ENCODE data around the gene RNF144A.
"Not testable (repeated sequence)": the region's sequence is repeated elsewhere in the genome, so short reads cannot be mapped to it uniquely, and the experiment has no call there.

RNF144A gene

GRCh38 chr2:6933911-6934310 is 16.7 kb downstream of the RNF144A start:
- H3K4me2 ChIP-seq (ENCODE audit: low read depth, low read length, poor library complexity, severe bottlenecking) = no peak overlapping the region
- peaks cover 21% of the 10 kb centered on the region for H3K4me1 ChIP-seq (ENCODE audit: insufficient read depth, low read length, poor library complexity, severe bottlenecking)
- H3K9me2 ChIP-seq (replicated peaks; ENCODE audit: low read depth, low read length) = no peaks in the 10 kb centered on the region
- H2AFZ ChIP-seq (ENCODE audit: low read length) = no peak overlapping the region
- H3K4me3 ChIP-seq (ENCODE audit: low read length, poor library complexity, severe bottlenecking) = no peak overlapping the region
- H3K79me2 ChIP-seq (ENCODE audit: insufficient read depth, low read length) = peaks cover 6% of the 10 kb centered on the region; the same call in 1 of the 2 replicates
- no peak overlapping the region for H3K9ac ChIP-seq (ENCODE audit: low read depth, low read length, poor library complexity, severe bottlenecking)
- TF ChIP-seq CTCF (conservative IDR thresholded peaks at IDR 0.05; ENCODE audit: low read length) (no peak), EZH2phosphoT487 (IDR thresholded peaks at IDR 0.05; ENCODE audit: borderline replicate concordance) (no peak)
- no peaks in the 10 kb centered on the region for H3K36me3 ChIP-seq (ENCODE audit: insufficient read depth, low read length)
- H3K9me3 ChIP-seq (ENCODE audit: insufficient read depth, low read depth, low read length) = no peaks in the 10 kb centered on the region
- H3K27me3 ChIP-seq (ENCODE audit: insufficient read depth, low read length, poor library complexity, severe bottlenecking) = no peaks in the 10 kb centered on the region
- no peaks in the 10 kb centered on the region for H4K20me1 ChIP-seq (ENCODE audit: insufficient read depth, low read length, poor library complexity, severe bottlenecking)
- H3F3A ChIP-seq (ENCODE audit: low read depth) = no peaks in the 10 kb centered on the region

GRCh38 chr2:6934345-6934744 is 17.1 kb downstream of the RNF144A start:
- H4K20me1 ChIP-seq (ENCODE audit: insufficient read depth, low read length, poor library complexity, severe bottlenecking) = no peaks in the 10 kb centered on the region
- H3K4me1 ChIP-seq (ENCODE audit: insufficient read depth, low read length, poor library complexity, severe bottlenecking) = peaks cover 19% of the 10 kb centered on the region
- H3K9me3 ChIP-seq (ENCODE audit: insufficient read depth, low read depth, low read length) = no peaks in the 10 kb centered on the region
- no peaks in the 10 kb centered on the region for H3K9me2 ChIP-seq (replicated peaks; ENCODE audit: low read depth, low read length)
- no peaks in the 10 kb centered on the region for H3K36me3 ChIP-seq (ENCODE audit: insufficient read depth, low read length)
- no peaks in the 10 kb centered on the region for H3K27me3 ChIP-seq (ENCODE audit: insufficient read depth, low read length, poor library complexity, severe bottlenecking)
- H3F3A ChIP-seq (ENCODE audit: low read depth) = no peaks in the 10 kb centered on the region
- TF ChIP-seq EZH2phosphoT487 (IDR thresholded peaks at IDR 0.05; ENCODE audit: borderline replicate concordance) = no peak
- TF ChIP-seq CTCF (conservative IDR thresholded peaks at IDR 0.05; ENCODE audit: low read length) = no peak
- no peak overlapping the region for H2AFZ ChIP-seq (ENCODE audit: low read length)
- H3K9ac ChIP-seq (ENCODE audit: low read depth, low read length, poor library complexity, severe bottlenecking) = no peak overlapping the region
- no peak overlapping the region for H3K4me3 ChIP-seq (ENCODE audit: low read length, poor library complexity, severe bottlenecking)
- no peak overlapping the region for H3K4me2 ChIP-seq (ENCODE audit: low read depth, low read length, poor library complexity, severe bottlenecking)
- peaks cover 6% of the 10 kb centered on the region; the same call in 1 of the 2 replicates for H3K79me2 ChIP-seq (ENCODE audit: insufficient read depth, low read length)

DNA sequence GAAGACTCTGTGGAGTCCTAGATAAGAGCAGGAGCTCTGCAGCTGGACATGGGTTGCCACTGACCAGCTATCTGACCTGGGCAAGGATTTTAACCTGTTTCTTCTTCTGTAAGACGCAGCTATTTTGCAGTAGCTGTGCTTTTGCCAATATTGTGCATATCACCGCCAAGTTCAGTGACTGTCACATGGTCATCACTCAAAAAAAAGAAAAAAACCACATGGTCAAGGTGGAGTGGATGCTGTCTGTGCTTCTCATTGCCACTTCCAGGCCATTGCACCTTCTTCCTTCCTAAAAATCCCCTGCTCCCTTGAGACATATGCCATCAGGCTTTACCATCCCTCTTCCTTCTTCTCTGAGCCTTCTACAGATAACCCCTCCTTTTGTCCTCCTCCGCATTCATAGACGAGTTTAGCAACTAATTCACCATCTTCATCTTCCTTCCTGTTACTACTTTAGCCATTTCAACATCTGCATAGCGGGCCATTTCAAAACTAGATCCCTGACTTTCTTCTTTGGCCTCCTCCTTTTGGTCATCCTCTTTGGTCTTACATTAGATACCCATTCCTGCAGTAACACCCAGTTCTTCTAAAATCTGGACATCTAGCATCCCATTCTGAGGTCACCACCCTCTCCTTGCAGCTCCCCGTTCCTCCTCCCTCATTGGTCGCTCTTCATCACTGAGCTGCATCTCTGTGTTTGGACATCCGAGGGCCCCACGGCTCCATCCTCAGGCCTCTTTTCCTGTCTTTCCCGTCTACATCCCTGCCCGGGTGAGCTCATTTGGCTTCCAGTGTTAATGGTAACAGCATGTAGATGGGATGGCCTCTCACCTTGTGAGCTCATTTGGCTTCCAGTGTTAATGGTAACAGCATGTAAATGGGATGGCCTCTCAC is 17.8 kb downstream of the RNF144A start:
- H3K4me1 ChIP-seq (ENCODE audit: insufficient read depth, low read length, poor library complexity, severe bottlenecking) = peaks cover 12% of the 10 kb centered on the region

GRCh38 chr2:6935652-6936020 is 18.4 kb downstream of the RNF144A start:
- not testable (repeated sequence) for H3K79me2 ChIP-seq (ENCODE audit: insufficient read depth, low read length); H3K9me3 ChIP-seq (ENCODE audit: insufficient read depth, low read depth, low read length); H2AFZ ChIP-seq (ENCODE audit: low read length); H3K9me2 ChIP-seq (replicated peaks; ENCODE audit: low read depth, low read length); H3K9ac ChIP-seq (ENCODE audit: low read depth, low read length, poor library complexity, severe bottlenecking); H4K20me1 ChIP-seq (ENCODE audit: insufficient read depth, low read length, poor library complexity, severe bottlenecking); H3F3A ChIP-seq (ENCODE audit: low read depth); H3K27me3 ChIP-seq (ENCODE audit: insufficient read depth, low read length, poor library complexity, severe bottlenecking); H3K4me3 ChIP-seq (ENCODE audit: low read length, poor library complexity, severe bottlenecking); H3K4me2 ChIP-seq (ENCODE audit: low read depth, low read length, poor library complexity, severe bottlenecking); H3K36me3 ChIP-seq (ENCODE audit: insufficient read depth, low read length)
- peaks cover 12% of the 10 kb centered on the region for H3K4me1 ChIP-seq (ENCODE audit: insufficient read depth, low read length, poor library complexity, severe bottlenecking)

More for the DNA sequence above, 17.8 kb downstream of the RNF144A start:
- Histone ChIP-seq H2AFZ (ENCODE audit: low read length) (no peak overlapping the region), H3K9me2 (replicated peaks; ENCODE audit: low read depth, low read length) (no peaks in the 10 kb centered on the region), H3K9ac (ENCODE audit: low read depth, low read length, poor library complexity, severe bottlenecking) (no peak overlapping the region), H3K4me3 (ENCODE audit: low read length, poor library complexity, severe bottlenecking) (no peak overlapping the region), H3F3A (ENCODE audit: low read depth) (no peaks in the 10 kb centered on the region), H3K36me3 (ENCODE audit: insufficient read depth, low read length) (no peaks in the 10 kb centered on the region), H3K9me3 (ENCODE audit: insufficient read depth, low read depth, low read length) (no peaks in the 10 kb centered on the region), H3K79me2 (ENCODE audit: insufficient read depth, low read length) (peaks cover 6% of the 10 kb centered on the region; the same call in 1 of the 2 replicates), H3K4me2 (ENCODE audit: low read depth, low read length, poor library complexity, severe bottlenecking) (no peak overlapping the region), H4K20me1 (ENCODE audit: insufficient read depth, low read length, poor library complexity, severe bottlenecking) (no peaks in the 10 kb centered on the region), H3K27me3 (ENCODE audit: insufficient read depth, low read length, poor library complexity, severe bottlenecking) (no peaks in the 10 kb centered on the region)
- TF ChIP-seq CTCF (conservative IDR thresholded peaks at IDR 0.05; ENCODE audit: low read length) (no peak), EZH2phosphoT487 (IDR thresholded peaks at IDR 0.05; ENCODE audit: borderline replicate concordance) (no peak)
